Endothelial cell of umbilical vein (primary cell): ENCODE results near the gene CPVL. TPM values are rescaled to one million over a fixed set of nuclear protein-coding genes. Genes with fewer than 3 reads are reported as not detected.

ENCODE experiments used
- BruUV-seq: library from RNA; stranded (reverse); fragments of 400-500 nt; replicated peaks from 2 replicates; lab custom pipeline; 2021; lab: Mats Ljungman, UMichigan
- CTCF ChIA-PET: fragments of 300-600, 350-600 bp; sonication (Branson Sonifier 250); formaldehyde crosslinking; loops from one replicate; lab custom pipeline; 2021; ENCODE audit warnings: antibody characterized with exemption, inconsistent platforms; lab: Charles Lee
- POLR2A ChIA-PET: fragments of 300-600, 350-600 bp; sonication (Branson Sonifier 250); formaldehyde crosslinking; loops from one replicate; lab custom pipeline; 2021; ENCODE audit warnings: antibody characterized with exemption, inconsistent platforms; lab: Charles Lee
- DNase-seq: peaks from one replicate; pipeline ENCODE4 v3.0.0-alpha.2; 2011; ENCODE audit warnings: low read depth, low spot score
- FAIRE-seq: peaks from 2 replicates; lab custom pipeline; 2011; peaks lifted over from hg19 to GRCh38; lab: Jason Lieb, UNC
- H2AFZ ChIP-seq: 2 replicates; pipeline ENCODE4 v1.6.0; 2012; ENCODE audit warnings: low read depth, low read length, control low read depth, inconsistent platforms
- H3K27ac ChIP-seq: 2 replicates; pipeline ENCODE4 v1.5.1; 2011; ENCODE audit warnings: low read depth, mild to moderate bottlenecking, control low read depth, low read length, moderate library complexity; ENCODE audit not compliant: insufficient read depth
- H3K27me3 ChIP-seq, 2 experiments: 2 replicates each; pipeline versions ENCODE4 v1.6.0 to v1.6.1; 2011; ENCODE audit warnings: low read length in 2 of 2, mixed read lengths in 1 of 2; ENCODE audit not compliant: control insufficient read depth in 2 of 2, insufficient read depth in 2 of 2
- H3K36me3 ChIP-seq, 2 experiments: 2 replicates in 1 of 2; 3 replicates in 1 of 2; pipeline ENCODE4 v1.5.1; 2011; ENCODE audit warnings: low read length in 2 of 2, mild to moderate bottlenecking in 1 of 2, moderate library complexity in 1 of 2; ENCODE audit not compliant: control insufficient read depth in 2 of 2, insufficient read depth in 2 of 2; ENCODE audit errors: extremely low read depth in 1 of 2
- H3K4me1 ChIP-seq: 3 replicates; pipeline ENCODE4 v1.5.1; 2011; ENCODE audit warnings: mild to moderate bottlenecking, low read length; ENCODE audit not compliant: control insufficient read depth, insufficient read depth; ENCODE audit errors: extremely low read depth
- H3K4me2 ChIP-seq: 2 replicates; pipeline ENCODE4 v1.6.1; 2011; ENCODE audit warnings: low read length, control low read depth, mixed read lengths; ENCODE audit not compliant: insufficient read depth
- H3K4me3 ChIP-seq, 3 experiments: fragments of 200-600 bp in 1 of 3; sonication (generic), shearing (Covaris generic) in 1 of 3; replicated peaks in 1 of 3; 2 replicates each; pipeline ENCODE4 v1.5.1; 2011 to 2016; ENCODE audit warnings: control low read depth in 3 of 3, low read length in 3 of 3, mild to moderate bottlenecking in 2 of 3, inconsistent platforms in 1 of 3, low read depth in 1 of 3, moderate library complexity in 1 of 3; ENCODE audit not compliant: insufficient read depth in 1 of 3
- H3K79me2 ChIP-seq: 2 replicates; pipeline ENCODE4 v1.6.0; 2012; ENCODE audit warnings: low read length, inconsistent platforms; ENCODE audit not compliant: control insufficient read depth, insufficient read depth
- H3K9ac ChIP-seq: replicated peaks from 2 replicates; pipeline ENCODE3; 2011; ENCODE audit warnings: low read length, control low read depth; ENCODE audit not compliant: insufficient read depth; ENCODE audit errors: extremely low read depth
- H3K9me1 ChIP-seq: replicated peaks from 3 replicates; pipeline ENCODE4 v1.6.0; 2011; ENCODE audit warnings: mild to moderate bottlenecking, low read length; ENCODE audit not compliant: control insufficient read depth, insufficient read depth; ENCODE audit errors: extremely low read depth
- H3K9me3 ChIP-seq: replicated peaks from 2 replicates; pipeline ENCODE4 v1.5.1; 2012; ENCODE audit warnings: low read length, inconsistent platforms; ENCODE audit not compliant: control insufficient read depth, insufficient read depth
- H4K20me1 ChIP-seq: replicated peaks from 2 replicates; pipeline ENCODE3; 2011; ENCODE audit warnings: mild to moderate bottlenecking, low read length; ENCODE audit not compliant: control insufficient read depth, insufficient read depth; ENCODE audit errors: extremely low read depth
- EZH2 ChIP-seq: IDR thresholded peaks from 2 replicates; pipeline ENCODE4 v1.6.1; 2012; ENCODE audit warnings: borderline replicate concordance, low read depth, mild to moderate bottlenecking, moderate library complexity, low read length, inconsistent platforms; ENCODE audit not compliant: severe bottlenecking
- FOS ChIP-seq: IDR thresholded peaks from 2 replicates; pipeline ENCODE4 v1.6.1; 2011; ENCODE audit warnings: mild to moderate bottlenecking, low read length, moderate library complexity, borderline replicate concordance; ENCODE audit not compliant: insufficient read depth
- GATA2 ChIP-seq: IDR thresholded peaks from 2 replicates; pipeline ENCODE4 v1.7.0; 2011; ENCODE audit warnings: low read depth, mild to moderate bottlenecking, moderate library complexity, mixed read lengths, low read length; ENCODE audit not compliant: insufficient read length, insufficient read depth
- JUN ChIP-seq: IDR thresholded peaks from 2 replicates; pipeline ENCODE4 v1.6.1; 2011; ENCODE audit warnings: borderline replicate concordance, low read depth; ENCODE audit not compliant: insufficient read length, insufficient read depth
- MYC ChIP-seq: IDR thresholded peaks from one replicate; pipeline ENCODE4 v1.6.1; 2011; ENCODE audit warnings: mild to moderate bottlenecking, low read depth, low read length
- POLR2A ChIP-seq: IDR thresholded peaks from 2 replicates; pipeline ENCODE4 v1.6.1; 2012; ENCODE audit warnings: low read depth, mild to moderate bottlenecking, control low read depth, low read length
- POLR2AphosphoS5 ChIP-seq: IDR thresholded peaks from 2 replicates; pipeline ENCODE4 v1.6.1; 2012; ENCODE audit warnings: low read depth, mild to moderate bottlenecking, control low read depth, low read length, moderate library complexity; ENCODE audit not compliant: insufficient read depth
- dilution Hi-C: fragments of 300-500 bp; cut with MboI; formaldehyde crosslinking; loops from one replicate; pipeline ENCODE4 v1.15.0; 2019; ENCODE audit warnings: low sequenced_read_pairs; ENCODE audit not compliant: extremely low pct_ligation_motif_present
- intact Hi-C: fragments of 100-400 bp; cut with micrococcal nuclease; formaldehyde crosslinking; loops from one replicate; pipeline ENCODE4 v1.10.0; 2022
- polyA plus RNA-seq, 4 experiments: library from polyadenylated mRNA; depleted of rRNA in 3 of 4; stranded (reverse) in 3 of 4; unstranded in 1 of 4; fragments of >200 nt; gene quantifications; 2 replicates each; pipeline versions ENCODE4 v1.2.1 to v1.2.3, GENCODE V29; 2011 to 2012; ENCODE audit warnings: missing spikeins in 1 of 4
- total RNA-seq: library from RNA; stranded (reverse); gene quantifications from 2 replicates; pipeline ENCODE4 v1.2.3, GENCODE V29; 2021
- TF ChIP-seq, protein P1 (sequence below): IDR thresholded peaks from 2 replicates; pipeline ENCODE4 v1.6.1; 2011; ENCODE audit not compliant: insufficient read depth, insufficient read length
- TF ChIP-seq, protein P2 (sequence below), 2 donors: IDR thresholded peaks; 1 replicate in 1 of 2; 2 replicates in 1 of 2; pipeline ENCODE4 v1.5.1; 2011; ENCODE audit warnings: low read length in 2 of 2, mild to moderate bottlenecking in 2 of 2, moderate library complexity in 2 of 2, control low read depth in 1 of 2, inconsistent platforms in 1 of 2, low read depth in 1 of 2; ENCODE audit not compliant: insufficient read depth in 1 of 2; ENCODE audit errors: extremely low read depth in 1 of 2

The CPVL gene
- total and polyA plus RNA-seq, 2 donors (not counting 3 experiments of a cell fraction or from before 2014, with no cell fraction given): 0.14 TPM; not detected in 1

DNA sequence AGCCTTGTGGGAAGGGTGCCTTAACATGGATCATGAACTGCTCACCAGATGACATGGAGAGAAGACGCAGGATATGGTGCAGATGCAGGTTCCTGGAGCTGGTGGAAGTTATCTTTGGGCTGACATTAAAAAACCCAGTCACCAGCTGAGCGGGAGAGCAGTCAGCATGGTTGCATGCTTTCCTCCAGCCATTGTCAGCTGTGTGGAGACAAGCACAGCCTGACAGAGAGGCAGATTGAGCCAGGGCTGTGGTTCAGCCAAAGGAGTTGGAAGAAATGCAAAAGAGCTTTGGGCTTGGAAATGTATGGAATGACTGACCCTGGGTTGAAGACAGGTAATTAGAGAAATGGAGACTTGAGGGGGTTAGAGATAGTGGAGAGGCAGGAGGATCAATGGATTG lies 79.7 kb downstream of the CPVL start:
- Histone ChIP-seq H3K4me3 (no peak overlapping the region), H3K79me2 (no peaks in the 10 kb centered on the region), H3K9ac (no peak overlapping the region), H3K36me3 (no peaks in the 10 kb centered on the region), H3K27ac (no peak overlapping the region), H3K9me3 (no peaks in the 10 kb centered on the region), H2AFZ (no peak overlapping the region), H3K27me3 (peaks cover 4 to 7% of the 10 kb centered on the region in 2 experiments), H3K9me1 (no peaks in the 10 kb centered on the region), H3K4me2 (no peak overlapping the region), H4K20me1 (no peaks in the 10 kb centered on the region), H3K4me1 (no peaks in the 10 kb centered on the region)
- dilution Hi-C loops: no loop called here
- no TSS peak for BruUV-seq
- intact Hi-C loops: no loop called here
- TF ChIP-seq MYC: no peak
- TF ChIP-seq, protein P1, sequence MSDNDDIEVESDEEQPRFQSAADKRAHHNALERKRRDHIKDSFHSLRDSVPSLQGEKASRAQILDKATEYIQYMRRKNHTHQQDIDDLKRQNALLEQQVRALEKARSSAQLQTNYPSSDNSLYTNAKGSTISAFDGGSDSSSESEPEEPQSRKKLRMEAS: no peak
- TF ChIP-seq, protein P2, sequence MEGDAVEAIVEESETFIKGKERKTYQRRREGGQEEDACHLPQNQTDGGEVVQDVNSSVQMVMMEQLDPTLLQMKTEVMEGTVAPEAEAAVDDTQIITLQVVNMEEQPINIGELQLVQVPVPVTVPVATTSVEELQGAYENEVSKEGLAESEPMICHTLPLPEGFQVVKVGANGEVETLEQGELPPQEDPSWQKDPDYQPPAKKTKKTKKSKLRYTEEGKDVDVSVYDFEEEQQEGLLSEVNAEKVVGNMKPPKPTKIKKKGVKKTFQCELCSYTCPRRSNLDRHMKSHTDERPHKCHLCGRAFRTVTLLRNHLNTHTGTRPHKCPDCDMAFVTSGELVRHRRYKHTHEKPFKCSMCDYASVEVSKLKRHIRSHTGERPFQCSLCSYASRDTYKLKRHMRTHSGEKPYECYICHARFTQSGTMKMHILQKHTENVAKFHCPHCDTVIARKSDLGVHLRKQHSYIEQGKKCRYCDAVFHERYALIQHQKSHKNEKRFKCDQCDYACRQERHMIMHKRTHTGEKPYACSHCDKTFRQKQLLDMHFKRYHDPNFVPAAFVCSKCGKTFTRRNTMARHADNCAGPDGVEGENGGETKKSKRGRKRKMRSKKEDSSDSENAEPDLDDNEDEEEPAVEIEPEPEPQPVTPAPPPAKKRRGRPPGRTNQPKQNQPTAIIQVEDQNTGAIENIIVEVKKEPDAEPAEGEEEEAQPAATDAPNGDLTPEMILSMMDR (IDR thresholded peaks at IDR 0.05; ENCODE audit: extremely low read depth in 1 of 2, insufficient read depth in 1 of 2, low read depth in 1 of 2, low read length in 2 of 2): no peak
- no peak for TF ChIP-seq POLR2AphosphoS5
- no peak for TF ChIP-seq GATA2
- no peak for TF ChIP-seq FOS
- TF ChIP-seq POLR2A: no peak
- TF ChIP-seq EZH2: no peak
- TF ChIP-seq JUN: no peak
- FAIRE-seq (no peak), DNase-seq (no peak)
- POLR2A ChIA-PET: no interaction called here
- CTCF ChIA-PET: interaction anchor here (0.6 to 2.0 kb wide), 7 partner anchors 10 to 147 kb away, joined by 3 to 8 read pairs (median 3); no protein-coding TSS in a partner anchor
